NOMO-1 (cell line): Measurements from ENCODE around the gene DMXL1.
"Not testable (repeated sequence)": the region's sequence is repeated elsewhere in the genome, so short reads cannot be mapped to it uniquely, and the experiment has no call there.

Experiments used
- DNase-seq, 2 experiments: peaks; one replicate each; lab custom pipeline; 2025; ENCODE audit not compliant: unreplicated experiment in 2 of 2; lab: John Stamatoyannopoulos, UW

DMXL1 gene

DNA sequence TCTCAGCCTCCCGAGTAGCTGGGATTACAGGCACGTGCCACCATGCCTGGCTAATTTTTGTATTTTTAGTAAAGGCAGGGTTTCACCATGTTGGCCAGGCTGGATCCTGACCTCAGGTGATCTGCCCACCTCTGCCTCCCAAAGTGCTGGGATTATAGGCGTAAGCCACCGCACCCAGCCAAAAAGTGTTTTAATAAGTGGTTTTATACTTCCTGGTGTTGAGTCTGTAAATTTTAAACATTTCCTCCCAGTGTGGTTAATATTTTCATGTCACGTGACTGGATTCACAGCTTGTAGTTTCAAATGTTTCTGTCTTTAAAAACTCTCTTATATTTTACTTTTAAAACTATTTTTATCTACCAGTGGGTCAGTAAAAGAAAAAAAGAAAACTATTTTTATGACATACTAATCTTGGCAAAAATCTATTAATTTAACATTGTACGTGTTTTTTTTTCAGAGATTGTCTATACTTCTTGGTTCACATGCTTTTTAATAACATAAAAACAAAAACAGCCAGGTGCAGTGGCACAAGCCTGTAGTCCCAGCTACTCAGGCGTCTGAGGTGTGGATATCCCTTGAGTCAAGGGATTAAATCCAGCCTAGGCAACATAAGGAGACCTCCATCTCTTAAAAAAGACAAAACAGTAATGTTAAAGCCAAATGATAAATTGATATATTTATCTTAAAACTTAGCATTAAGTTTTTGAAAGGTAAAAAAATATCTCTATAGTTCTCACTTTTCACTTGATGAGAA is 117.1 kb downstream of the DMXL1 start:
- no peak for DNase-seq

DNA sequence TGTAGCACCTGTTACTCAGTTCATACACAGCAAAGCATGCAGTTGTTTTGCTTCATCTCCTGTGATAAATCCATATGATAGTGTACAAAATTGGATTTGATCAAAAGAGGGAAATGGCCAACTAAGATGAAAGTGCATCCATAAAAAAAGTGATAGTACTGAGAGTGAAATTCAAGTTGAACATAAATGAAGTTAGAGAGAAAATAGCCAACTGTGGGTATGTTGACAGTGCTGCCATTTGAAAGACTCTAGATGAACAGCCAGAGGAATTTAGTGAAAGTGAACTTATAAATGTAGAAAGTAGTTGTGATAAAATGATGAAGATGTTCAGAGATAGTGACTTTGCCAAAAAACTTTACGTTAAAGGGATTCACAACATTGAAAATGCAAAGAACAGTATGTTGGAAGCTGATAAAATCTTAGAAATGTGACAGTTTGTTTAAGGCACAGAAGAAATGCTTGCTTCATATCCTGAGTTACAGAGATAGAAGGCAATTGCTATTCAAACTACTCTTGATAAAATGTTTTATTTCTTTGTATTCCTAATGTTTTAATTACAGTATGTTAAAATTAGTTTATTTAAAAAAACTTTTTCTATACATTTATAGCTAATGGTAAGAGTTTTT is 119.7 kb downstream of the DMXL1 start:
- no peak for DNase-seq

DNA sequence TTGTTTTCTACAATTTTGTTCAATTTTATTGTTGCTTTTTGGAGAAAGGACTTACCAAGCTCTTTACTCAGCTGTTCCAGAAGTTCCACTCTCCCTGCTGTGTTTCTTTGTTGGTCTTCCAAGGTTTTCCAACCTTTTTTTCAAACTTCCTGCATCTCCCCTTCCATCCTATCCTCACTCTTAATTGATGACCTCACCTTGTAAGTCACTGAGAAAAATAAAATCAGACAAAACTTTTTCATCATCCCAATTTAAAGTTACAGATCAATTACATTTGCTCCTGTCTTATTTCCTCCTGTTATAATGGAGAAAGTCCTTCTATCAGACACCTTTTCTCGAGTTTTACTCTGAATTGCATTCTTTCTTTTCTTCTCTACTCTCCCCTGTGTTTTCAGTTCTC is 121.1 kb downstream of the DMXL1 start:
- DNase-seq = no peak

DNA sequence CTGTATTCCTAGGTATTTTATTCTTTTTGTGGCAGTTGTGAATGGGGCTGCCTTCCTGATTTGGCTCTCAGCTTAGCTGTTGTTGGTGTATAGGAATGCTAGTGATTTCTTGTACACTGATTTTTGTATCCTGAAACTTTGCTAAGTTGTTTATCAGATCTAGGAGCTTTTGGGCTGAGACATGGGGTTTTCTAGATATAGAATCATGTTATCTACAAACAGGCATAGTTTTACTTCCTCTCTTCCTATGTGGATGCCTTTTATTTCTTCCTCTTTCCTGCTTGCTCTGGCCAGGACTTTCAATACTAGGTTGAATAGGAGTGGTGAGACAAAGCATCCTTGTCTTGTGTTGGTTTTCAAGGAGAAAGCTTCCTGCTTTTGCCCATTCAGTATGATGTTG is 129.9 kb downstream of the DMXL1 start:
- peak; percentile 3 to 57 for DNase-seq

DNA sequence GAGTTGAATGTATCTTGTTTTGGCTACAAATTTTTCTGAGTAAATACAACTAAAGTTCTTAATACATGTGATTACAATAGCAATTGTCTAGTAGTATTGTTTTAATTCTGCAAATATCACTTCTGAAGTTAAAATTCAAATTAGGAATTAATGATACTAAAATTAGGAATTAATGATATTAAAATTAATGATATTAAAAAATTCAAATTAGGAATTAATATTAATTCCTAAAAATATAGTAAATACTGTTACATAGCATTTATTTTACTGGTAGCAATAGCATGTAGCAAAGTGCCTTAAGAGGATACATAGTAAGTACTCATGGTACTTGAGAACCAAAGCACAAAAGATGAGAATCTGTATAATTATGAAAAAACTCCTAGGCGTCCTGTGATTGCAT is 136.2 kb downstream of the DMXL1 start:
- DNase-seq = no peak

DNA sequence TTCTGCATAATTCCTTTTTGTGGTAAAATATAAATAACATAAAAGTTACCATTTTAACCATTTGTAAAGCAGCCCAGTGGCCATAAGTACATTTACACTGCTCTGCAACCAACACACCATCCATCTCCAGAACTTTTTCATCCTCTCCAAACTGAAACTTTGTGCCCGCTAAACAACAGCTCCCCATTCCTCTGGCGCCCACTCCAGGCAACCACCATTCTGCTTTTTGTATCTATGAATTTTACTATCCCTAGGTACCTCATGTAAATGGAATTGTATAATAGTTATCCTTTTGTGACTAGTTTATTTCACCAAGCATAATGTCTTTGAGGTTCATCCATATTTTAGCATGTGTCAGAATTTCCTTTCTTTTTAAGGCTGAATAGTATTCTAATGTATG is 141.1 kb downstream of the DMXL1 start:
- DNase-seq = no peak

DNA sequence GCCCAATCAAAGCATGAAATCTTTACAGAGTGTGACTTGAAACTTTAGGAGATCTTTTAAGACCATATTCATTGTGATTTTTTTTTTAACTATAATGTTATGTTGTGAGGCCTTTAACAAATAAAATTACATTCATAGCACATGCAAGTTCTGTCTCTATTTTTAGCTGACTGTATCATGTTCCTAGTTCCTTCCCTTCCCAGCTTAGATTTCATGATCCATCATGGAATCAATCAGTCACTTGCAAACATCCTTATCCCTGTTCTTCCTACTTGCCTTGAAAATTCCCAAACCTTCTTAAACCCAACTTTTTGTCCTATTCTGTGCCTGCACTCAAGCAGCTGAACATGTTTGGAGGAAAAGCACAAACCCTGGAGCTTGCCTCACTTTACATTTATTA is 141.8 kb downstream of the DMXL1 start:
- DNase-seq = no peak

DNA sequence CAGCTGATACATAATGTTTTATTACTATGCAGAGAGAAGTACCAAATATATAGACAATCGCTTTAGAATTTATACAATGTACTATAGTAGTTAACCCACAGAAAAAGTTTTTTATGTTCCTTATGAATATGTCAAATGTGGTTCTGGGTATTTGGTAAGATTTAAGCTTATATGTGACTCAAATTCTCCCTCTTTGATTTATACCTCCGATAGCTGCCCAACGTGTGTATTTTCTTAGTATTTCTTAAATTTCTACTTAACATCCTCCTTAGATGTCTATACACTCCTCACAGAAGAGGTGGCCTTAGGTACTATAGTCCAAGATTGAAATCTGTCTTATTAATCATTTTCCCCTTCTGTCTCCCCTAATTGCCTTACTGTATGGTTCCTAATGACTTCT is 146.3 kb downstream of the DMXL1 start:
- no peak for DNase-seq

DNA sequence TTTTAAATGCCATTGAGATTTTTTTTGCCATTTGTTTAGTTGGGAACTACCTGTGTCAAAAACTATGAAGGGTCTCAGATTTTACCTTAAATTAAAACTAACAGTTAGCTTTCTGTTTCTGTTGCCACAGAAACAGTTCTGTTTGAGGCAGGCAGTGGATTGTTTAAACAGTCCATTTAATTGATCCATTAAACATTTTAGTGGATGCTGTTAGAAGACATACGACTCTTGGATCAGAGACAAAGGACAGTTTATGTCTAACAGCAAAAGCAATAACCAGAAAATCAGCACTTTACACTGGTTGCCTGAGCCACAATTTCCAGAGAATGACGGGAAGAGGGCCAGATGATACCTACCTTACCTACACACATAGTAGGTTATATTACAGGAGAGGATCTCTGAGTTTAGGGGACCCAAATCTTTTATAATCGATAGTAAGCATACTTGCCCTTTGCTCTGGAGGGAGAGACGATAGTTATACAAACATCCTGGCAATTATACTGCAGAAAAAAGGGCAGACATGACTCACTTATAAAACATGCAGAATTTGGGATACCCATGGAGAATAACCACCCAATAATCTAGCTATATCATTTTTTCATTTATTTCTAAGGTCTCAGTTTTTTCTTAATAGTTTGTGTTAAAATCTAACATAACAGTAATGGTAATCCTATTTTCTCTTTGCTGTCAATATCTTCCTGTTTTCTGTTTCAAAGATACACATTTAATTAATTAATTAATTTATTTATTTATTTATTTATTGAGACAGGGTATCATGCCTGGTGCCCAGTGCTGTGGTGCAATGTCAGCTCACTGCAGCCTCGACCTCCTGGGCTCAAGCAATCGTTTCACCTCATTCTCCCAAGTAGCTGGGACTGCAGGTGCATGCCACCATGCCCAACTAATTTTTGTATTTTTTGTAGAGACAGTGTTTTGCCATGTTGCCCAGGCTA is 148.2 kb downstream of the DMXL1 start:
- DNase-seq = no peak

DNA sequence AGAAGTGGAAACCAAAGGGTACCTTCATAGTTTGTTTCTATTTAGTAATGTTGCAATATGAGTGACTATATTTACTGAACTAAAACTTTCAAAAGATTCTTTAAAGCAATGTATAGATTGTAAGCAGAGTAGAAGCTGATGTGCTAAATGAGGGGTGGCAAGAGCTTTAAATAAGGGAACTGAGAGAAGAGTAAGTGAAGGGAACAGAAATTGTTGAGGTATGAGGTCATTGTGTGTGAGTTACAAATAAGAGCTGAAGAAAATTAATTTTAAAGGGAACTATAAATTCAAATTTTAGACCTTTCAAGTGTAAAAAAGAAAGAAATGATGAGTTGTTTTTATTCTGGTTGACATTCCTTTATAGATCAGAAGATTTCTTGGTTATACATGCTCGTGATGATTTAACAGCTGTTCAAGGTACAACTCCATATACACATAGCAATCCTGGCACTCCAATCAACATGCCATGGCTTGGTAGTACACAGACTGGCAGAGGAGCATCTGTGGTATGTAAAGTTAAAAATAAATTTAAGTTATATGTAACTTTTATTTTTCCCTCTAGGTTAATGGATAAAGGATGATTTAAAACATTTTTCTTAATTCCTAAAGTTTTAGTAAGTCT is 149.8 kb downstream of the DMXL1 start:
- peak in 1 of 2 experiments; percentile 21 for DNase-seq

DNA sequence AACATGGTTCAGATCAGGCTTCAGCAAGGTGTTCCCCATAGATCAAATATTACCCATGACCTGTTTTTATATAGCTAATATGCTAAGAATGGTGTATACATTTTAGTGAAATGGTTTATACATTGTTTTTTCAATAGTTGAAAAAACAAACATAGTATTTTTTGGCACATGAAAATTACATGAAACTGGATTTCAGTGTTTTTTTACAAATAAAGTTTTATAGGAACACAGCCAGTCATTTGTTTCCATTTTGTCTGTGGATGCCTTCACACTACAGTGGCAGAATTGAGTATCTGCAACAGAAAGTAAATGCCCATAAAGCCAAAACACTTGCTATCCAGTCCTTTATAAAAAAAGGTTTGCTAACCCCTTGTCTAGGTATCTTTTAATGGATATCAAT is 150.4 kb downstream of the DMXL1 start:
- no peak for DNase-seq

DNA sequence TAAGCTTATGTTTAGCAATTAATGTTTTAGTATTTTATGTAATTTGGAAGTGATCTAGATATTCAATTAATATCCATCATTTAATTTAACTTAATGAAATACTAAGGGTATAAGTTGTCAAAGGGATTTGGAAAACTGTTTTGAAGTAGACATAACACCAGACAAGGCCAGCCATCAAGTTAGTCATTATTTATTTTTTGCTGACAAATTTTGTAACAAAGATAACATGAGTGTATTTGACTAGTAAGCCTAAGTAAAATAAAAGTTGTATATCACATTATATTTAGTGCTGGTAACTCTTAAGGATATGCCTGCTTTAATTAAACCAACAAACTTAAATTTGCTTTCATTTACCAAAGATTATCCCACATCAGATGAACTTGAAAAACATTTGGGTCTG is 159.1 kb downstream of the DMXL1 start:
- no peak for DNase-seq

DNA sequence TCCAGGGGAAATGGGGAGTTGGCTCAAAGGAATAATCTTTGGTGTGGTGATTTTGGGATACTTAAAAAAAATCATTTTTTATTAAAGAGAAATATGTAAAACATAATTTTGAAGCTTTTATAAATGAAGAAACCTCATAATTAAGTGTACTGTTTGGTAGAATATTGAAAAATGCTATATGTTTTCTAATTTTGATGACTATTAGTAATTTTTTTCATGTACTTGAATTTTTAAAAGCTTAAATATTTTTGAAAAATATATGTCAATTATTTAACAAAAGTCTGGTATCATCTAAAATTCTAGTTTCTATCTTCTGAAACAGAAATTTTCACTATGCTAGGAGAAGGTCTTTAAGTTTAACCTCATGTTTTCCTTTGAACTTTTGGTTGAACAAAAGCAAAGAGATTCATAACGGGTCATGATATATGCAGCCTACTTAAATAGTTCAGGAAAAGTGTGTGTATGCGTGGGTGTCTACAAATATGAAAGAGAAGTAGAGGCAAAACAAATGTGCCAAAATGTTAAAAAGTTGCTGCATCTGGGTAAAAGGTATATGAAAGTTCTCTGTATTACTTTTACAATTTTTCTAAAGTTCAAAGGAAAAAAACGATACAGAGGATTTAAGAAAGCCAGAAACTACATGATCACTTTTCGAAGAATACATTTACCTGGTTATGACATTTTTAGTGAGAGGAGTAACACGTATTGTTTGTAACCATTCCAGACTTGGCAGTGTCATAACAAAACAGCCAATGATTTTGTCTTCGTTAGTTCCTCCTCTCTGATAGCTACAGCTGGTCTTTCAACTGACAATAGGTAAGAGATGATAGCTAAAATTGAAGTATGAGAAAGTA is 167.6 kb downstream of the DMXL1 start:
- no peak for DNase-seq

DNA sequence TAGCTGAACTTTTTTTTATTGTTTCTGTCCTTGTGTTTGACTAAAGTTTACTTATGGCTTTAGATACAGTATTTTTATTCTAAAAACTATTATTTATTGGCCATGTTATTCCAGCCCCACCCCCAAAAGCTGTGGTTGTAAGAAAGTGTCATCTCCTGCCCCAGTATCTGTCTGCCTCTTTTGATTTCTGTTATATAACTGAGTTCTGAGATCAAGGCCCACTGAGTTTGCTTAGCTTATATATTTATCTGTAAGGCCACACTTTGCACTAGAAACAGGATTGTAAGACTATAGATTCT is 168.2 kb downstream of the DMXL1 start:
- no peak for DNase-seq

DNA sequence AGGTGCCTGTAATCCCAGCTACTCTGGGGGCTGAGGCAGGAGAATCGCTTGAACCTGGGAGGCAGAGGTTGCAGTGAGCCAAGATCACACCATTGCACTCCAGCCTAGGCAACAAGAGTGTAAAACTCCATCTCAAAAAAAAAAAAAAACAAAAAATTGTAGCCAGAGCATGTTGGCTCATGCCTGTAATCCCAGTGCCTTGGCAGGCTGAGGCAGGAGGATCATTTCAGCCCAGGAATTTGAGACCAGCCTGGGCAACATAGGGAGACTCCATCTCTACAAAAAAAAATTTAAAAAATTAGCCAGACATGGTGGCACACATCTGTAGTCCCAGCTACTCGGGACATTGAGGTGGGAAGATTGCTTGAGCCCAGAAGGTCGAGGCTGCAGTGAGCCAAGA is 168.9 kb downstream of the DMXL1 start:
- DNase-seq = not testable (repeated sequence)

DNA sequence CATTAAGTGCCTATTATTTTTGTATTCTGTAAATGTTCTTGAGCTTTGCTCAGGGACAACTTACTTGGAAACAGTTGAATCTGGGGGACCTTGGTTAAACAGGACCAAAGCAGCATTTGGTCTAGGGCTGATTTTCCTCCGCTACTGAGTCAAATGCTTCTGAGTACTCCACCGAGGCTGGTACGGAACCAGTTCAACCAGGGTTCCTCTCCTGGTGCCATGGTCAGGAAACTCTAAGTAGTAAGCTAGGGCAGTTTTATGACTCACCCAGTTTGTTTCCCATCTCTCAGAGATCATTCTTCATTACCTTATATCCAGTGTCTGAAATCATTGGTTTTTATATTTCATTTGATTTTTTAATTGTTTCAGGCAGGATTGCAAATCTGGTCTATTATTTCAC is 173.0 kb downstream of the DMXL1 start:
- no peak for DNase-seq

DNA sequence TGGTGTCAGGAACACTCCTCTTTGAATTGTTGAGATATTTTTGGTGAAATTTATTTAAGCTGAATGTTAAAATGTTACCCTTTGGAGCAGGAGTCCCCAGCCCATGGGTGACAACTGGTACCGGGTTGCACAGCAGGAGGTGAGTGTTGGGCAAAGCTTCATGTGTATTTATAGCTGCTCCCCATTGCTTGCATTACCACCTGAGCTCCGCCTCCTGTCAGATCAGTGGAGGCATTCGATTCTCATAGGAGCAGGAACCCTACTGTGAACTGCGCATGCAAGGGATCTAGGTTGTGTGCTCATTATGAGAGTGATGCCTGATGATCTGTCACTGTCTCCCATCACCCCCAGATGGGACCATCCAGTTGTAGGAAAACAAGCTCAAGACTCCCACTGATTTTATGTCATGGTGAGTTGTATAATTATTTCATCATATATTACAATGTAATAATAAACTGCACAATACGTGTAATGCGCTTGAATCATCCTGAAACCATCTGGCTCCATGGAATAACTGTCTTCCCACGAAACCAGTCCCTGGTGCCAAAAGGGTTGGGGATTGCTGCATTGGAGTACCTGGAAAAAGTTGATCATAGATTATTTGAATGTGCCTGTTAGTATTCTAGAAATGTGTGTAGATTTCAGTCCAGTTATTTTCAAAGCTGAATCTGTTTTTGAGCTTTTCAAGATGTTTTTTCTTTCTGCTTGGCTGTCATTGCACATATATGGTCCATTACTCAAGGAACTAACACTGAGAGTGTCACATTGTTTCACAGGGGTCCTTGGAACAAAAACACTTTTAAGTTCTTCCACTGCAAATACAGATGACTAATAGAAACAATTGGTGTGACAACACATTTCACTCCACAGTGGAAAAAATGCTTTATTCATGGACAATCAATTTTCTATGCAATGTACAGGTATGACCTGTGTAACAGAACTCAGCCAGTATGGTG is 180.3 kb downstream of the DMXL1 start:
- DNase-seq = no peak

DNA sequence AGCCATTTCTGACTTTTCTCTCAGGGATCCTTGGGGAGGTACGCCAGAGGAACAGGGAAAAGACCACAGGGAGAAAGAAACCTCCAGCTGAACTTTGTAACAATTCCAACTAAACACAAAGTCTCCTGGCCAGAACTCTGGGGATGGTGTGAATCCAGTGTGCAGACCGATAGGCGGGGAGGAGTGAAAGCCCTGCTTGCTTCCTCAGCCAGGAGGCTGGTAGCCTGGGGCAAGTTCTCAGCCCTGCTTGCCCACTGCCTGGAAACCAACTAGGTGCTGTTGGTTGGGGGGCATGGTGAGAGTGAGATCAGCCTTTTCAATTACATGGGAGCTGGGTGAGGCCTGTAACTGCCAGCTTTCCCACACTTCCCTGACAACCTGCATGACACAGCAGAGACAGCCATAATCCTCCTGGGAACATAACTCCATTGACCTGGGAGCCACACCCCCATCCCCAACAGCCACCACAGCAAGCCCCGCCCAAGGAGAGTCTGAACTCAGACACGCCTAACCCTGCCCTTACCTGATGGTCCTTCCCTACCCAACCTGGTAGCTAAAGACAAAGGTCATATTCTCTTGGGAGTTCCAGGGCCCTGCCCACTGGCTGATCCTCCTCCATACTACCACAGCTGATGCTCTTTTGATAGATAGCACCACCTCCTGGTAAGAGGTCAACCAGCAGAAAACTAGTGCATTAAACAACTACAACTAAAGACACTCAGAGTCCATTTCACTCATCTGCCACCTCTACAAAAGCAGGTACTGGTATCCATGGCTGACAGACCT is 184.9 kb downstream of the DMXL1 start:
- peak in 1 of 2 experiments; percentile 18 for DNase-seq
